HL-60 (cell line): Measurements from ENCODE around the gene SUPT16H.
A peak's percentile ranks its signal among the peaks of the same experiment; 100 is the strongest.

Experiments
- DNase-seq, 2 experiments: peaks; one replicate each; pipeline ENCODE4 v3.0.0-alpha.2; 2010 to 2020; ENCODE audit warnings: low read depth in 1 of 2, low spot score in 1 of 2
- H3K27ac ChIP-seq: fragments of 250-450 bp; sonication (Bioruptor Pico); replicated peaks from 2 replicates; pipeline ENCODE4 v1.5.1; 2020; ENCODE audit warnings: mild to moderate bottlenecking, moderate library complexity
- H3K27me3 ChIP-seq: fragments of 250-450 bp; sonication (Bioruptor Pico); 2 replicates; pipeline ENCODE4 v1.5.1; 2021; ENCODE audit warnings: mild to moderate bottlenecking, moderate library complexity; ENCODE audit not compliant: insufficient read depth, poor library complexity, severe bottlenecking
- H3K4me3 ChIP-seq: replicated peaks from 2 replicates; pipeline ENCODE4 v1.5.1; 2011; ENCODE audit warnings: mild to moderate bottlenecking, control low read depth, low read length; ENCODE audit not compliant: insufficient read depth
- CTCF ChIP-seq: IDR thresholded peaks from one replicate; pipeline ENCODE4 v1.5.1; 2011; ENCODE audit warnings: low read length, control low read depth, inconsistent platforms; ENCODE audit not compliant: insufficient read depth
- GABPA ChIP-seq: IDR thresholded peaks from 2 replicates; pipeline ENCODE4 v1.6.1; 2012; ENCODE audit warnings: low read depth
- POLR2AphosphoS5 ChIP-seq: IDR thresholded peaks from 2 replicates; pipeline ENCODE4 v1.6.1; 2012; ENCODE audit warnings: low read depth
- REST ChIP-seq: IDR thresholded peaks from 2 replicates; pipeline ENCODE4 v1.6.1; 2012; ENCODE audit warnings: low read depth; ENCODE audit not compliant: insufficient replicate concordance
- SPI1 ChIP-seq: IDR thresholded peaks from 2 replicates; pipeline ENCODE4 v1.6.1; 2012; ENCODE audit warnings: low read depth, mild to moderate bottlenecking, borderline replicate concordance

SUPT16H gene

GRCh38 chr14:21395450-21395849 lies 11.6 kb upstream of the SUPT16H start:
- DNase-seq: no peak
- Histone ChIP-seq H3K4me3 (no peak overlapping the region), H3K27me3 (no peaks in the 10 kb centered on the region), H3K27ac (no peak overlapping the region)
- no peak for TF ChIP-seq CTCF
- TF ChIP-seq SPI1: no peak
- TF ChIP-seq GABPA: no peak
- no peak for TF ChIP-seq REST
- no peak for TF ChIP-seq POLR2AphosphoS5

- no peak overlapping the region for H3K4me3 ChIP-seq
- peak in 1 of 2 experiments; percentile 76 for DNase-seq
- no peak for TF ChIP-seq GABPA
- TF ChIP-seq CTCF: no peak
- TF ChIP-seq REST: no peak
- TF ChIP-seq POLR2AphosphoS5: peak; percentile 60
- TF ChIP-seq SPI1: peak; percentile 99
- no peaks in the 10 kb centered on the region for H3K27me3 ChIP-seq
- H3K27ac ChIP-seq: peak overlapping the region; percentile 96
Observed at GRCh38 chr14:21385188-21385904, 1.5 kb upstream of the SUPT16H start.

- no peak for TF ChIP-seq CTCF
- no peak for TF ChIP-seq SPI1
- no peak for TF ChIP-seq GABPA
- TF ChIP-seq REST: no peak
- no peak; the same call in 1 of the 2 replicates for TF ChIP-seq POLR2AphosphoS5
- Histone ChIP-seq H3K27me3 (no peaks in the 10 kb centered on the region), H3K4me3 (peak overlapping the region; percentile 82), H3K27ac (peak overlapping the region; percentile 96)
- DNase-seq: no peak
Observed at GRCh38 chr14:21384494-21384851, 654 bp upstream of the SUPT16H start.
